ENCODE results near the gene PCED1A.
"Not testable (repeated sequence)": the region's sequence is repeated elsewhere in the genome, so short reads cannot be mapped to it uniquely, and the experiment has no call there.

PCED1A gene

GRCh38 chr20:2825761-2826160 is 14.7 kb downstream of the PCED1A start:
- no peak for DNase-seq

- no peak for DNase-seq
These were observed 18.4 kb downstream of the PCED1A start for GRCh38 chr20:2822073-2822472.

GRCh38 chr20:2820896-2821869 is 19.3 kb downstream of the PCED1A start:
- no peak for DNase-seq

GRCh38 chr20:2820084-2820895 is 20.2 kb downstream of the PCED1A start:
- no peak for DNase-seq

- DNase-seq = no peak
These were observed 22.4 kb downstream of the PCED1A start for GRCh38 chr20:2817891-2818595.

GRCh38 chr20:2817341-2817726 is 23.1 kb downstream of the PCED1A start:
- no peak for DNase-seq

- no peak for DNase-seq
These were observed 23.7 kb downstream of the PCED1A start for GRCh38 chr20:2816583-2817340.

- no peak for DNase-seq
These were observed 24.3 kb downstream of the PCED1A start, which contains the start of gene TMEM239 for GRCh38 chr20:2816030-2816582. Gene TMEM239 (plus strand): TSS chr20:2816364. CDS start chr20:2816555, 191 bp downstream.

GRCh38 chr20:2815242-2815900 is 25.1 kb downstream of the PCED1A start:
- DNase-seq = no peak

GRCh38 chr20:2814587-2815051 is 25.8 kb downstream of the PCED1A start, which contains the start of gene C20orf141:
Gene C20orf141 (plus strand): TSS chr20:2814987. CDS start chr20:2815185, 198 bp downstream.
- DNase-seq = no peak

- no peak for DNase-seq
These were observed 26.4 kb downstream of the PCED1A start for GRCh38 chr20:2814076-2814475.

- no peak for DNase-seq
These were observed 28.3 kb downstream of the PCED1A start for GRCh38 chr20:2812189-2812588.

GRCh38 chr20:2809690-2810089 is 30.8 kb downstream of the PCED1A start:
- DNase-seq = no peak

GRCh38 chr20:2807929-2808328 is 32.5 kb downstream of the PCED1A start:
- not testable (repeated sequence) for DNase-seq

- DNase-seq = no peak
These were observed 33.4 kb downstream of the PCED1A start for GRCh38 chr20:2807019-2807418.

GRCh38 chr20:2806351-2806701 is 34.1 kb downstream of the PCED1A start:
- DNase-seq = no peak

- no peak for DNase-seq
These were observed 34.6 kb downstream of the PCED1A start for GRCh38 chr20:2805689-2806350.

GRCh38 chr20:2804852-2805688 is 35.4 kb downstream of the PCED1A start:
- DNase-seq = no peak

- no peak for DNase-seq
These were observed 36.2 kb downstream of the PCED1A start for GRCh38 chr20:2804041-2804828.

All from NCI-H345 (cell line).